SK-N-SH treated with all-trans-retinoic acid at 6 μM for 48 hours (cell line): Measurements from ENCODE around the gene HSPA12A.

Experiments
- ARNTL ChIP-seq: fragments of 450-650 bp; formaldehyde crosslinking; IDR thresholded peaks from 2 replicates; pipeline ENCODE4 v1.5.0; 2020; ENCODE audit warnings: low read depth, mild to moderate bottlenecking, moderate library complexity, borderline replicate concordance
- ESRRG ChIP-seq: fragments of 250-450 bp; sonication (Bioruptor Pico); IDR thresholded peaks from 2 replicates; pipeline ENCODE4 v1.6.1; 2021; ENCODE audit warnings: mild to moderate bottlenecking
- OSR1 ChIP-seq: fragments of 250-450 bp; sonication (Bioruptor Pico); IDR thresholded peaks from 2 replicates; pipeline ENCODE4 v1.8.0; 2022; ENCODE audit warnings: moderate library complexity, mild to moderate bottlenecking, inconsistent platforms
- ZFP3 ChIP-seq: fragments of 250-450 bp; sonication (Bioruptor Pico); IDR thresholded peaks from 2 replicates; pipeline ENCODE4 v1.5.0; 2020; ENCODE audit warnings: mild to moderate bottlenecking, moderate library complexity
- TF ChIP-seq, protein P1 (sequence below): fragments of 250-450 bp; sonication (Bioruptor Pico); IDR thresholded peaks from 2 replicates; pipeline ENCODE4 v1.8.0; 2020; ENCODE audit warnings: mild to moderate bottlenecking, moderate library complexity, borderline replicate concordance
- TF ChIP-seq, protein P2 (sequence below): fragments of 250-450 bp; sonication (Bioruptor Pico); IDR thresholded peaks from 2 replicates; pipeline ENCODE4 v1.8.0; 2021; ENCODE audit warnings: low read depth, mild to moderate bottlenecking, moderate library complexity, borderline replicate concordance

DNA sequence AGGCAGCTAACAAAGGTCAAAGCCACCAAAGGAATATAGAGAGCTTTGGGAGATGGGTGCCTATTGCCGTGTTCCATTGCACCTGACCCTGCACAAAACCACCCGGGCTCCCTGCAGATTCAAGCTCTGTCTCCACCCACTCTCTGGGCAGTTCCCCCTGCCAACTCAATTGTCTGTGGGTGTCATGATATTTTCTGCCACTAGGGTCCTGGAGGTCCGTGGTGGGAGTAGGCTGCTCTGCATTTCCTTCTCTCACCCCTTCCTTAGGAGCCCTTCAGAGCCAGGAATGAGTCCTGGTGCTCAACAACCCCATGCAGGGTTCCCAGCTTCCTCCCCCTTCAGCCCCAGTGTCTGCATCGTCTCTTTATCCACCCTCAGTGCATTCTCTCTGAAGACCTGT, 87.5 kb downstream of the HSPA12A start:
- TF ChIP-seq, protein P1, sequence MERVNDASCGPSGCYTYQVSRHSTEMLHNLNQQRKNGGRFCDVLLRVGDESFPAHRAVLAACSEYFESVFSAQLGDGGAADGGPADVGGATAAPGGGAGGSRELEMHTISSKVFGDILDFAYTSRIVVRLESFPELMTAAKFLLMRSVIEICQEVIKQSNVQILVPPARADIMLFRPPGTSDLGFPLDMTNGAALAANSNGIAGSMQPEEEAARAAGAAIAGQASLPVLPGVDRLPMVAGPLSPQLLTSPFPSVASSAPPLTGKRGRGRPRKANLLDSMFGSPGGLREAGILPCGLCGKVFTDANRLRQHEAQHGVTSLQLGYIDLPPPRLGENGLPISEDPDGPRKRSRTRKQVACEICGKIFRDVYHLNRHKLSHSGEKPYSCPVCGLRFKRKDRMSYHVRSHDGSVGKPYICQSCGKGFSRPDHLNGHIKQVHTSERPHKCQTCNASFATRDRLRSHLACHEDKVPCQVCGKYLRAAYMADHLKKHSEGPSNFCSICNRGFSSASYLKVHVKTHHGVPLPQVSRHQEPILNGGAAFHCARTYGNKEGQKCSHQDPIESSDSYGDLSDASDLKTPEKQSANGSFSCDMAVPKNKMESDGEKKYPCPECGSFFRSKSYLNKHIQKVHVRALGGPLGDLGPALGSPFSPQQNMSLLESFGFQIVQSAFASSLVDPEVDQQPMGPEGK (CRISPR knock-in tag): no peak
- no peak for TF ChIP-seq ESRRG (CRISPR knock-in tag)
- TF ChIP-seq ARNTL: no peak
- TF ChIP-seq, protein P2, sequence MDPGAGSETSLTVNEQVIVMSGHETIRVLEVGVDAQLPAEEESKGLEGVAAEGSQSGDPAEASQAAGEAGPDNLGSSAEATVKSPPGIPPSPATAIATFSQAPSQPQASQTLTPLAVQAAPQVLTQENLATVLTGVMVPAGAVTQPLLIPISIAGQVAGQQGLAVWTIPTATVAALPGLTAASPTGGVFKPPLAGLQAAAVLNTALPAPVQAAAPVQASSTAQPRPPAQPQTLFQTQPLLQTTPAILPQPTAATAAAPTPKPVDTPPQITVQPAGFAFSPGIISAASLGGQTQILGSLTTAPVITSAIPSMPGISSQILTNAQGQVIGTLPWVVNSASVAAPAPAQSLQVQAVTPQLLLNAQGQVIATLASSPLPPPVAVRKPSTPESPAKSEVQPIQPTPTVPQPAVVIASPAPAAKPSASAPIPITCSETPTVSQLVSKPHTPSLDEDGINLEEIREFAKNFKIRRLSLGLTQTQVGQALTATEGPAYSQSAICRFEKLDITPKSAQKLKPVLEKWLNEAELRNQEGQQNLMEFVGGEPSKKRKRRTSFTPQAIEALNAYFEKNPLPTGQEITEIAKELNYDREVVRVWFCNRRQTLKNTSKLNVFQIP: no peak
- TF ChIP-seq OSR1 (CRISPR knock-in tag): no peak
- no peak for TF ChIP-seq ZFP3 (CRISPR knock-in tag)
